Heart right ventricle (tissue), 16 donors: ENCODE measurements around the gene EIF1. TPM values are rescaled to one million over a fixed set of nuclear protein-coding genes. Genes with fewer than 3 reads are reported as not detected.

ENCODE experiments used
- ATAC-seq, 8 donors: fragments of 200-7000 bp; cut with Tn5 transposase; one replicate each; pipeline ENCODE4 v1.9.1; 2020; ENCODE audit warnings: mild to moderate bottlenecking in 8 of 8, moderate library complexity in 8 of 8, moderate number of reproducible peaks in 1 of 8
- DNase-seq, 2 donors: peaks; one replicate each; pipeline ENCODE4 v3.0.0-alpha.2; 2020
- H3K27ac ChIP-seq, 10 donors: fragments of 200-600 bp; sonication (generic) in 2 of 10; one replicate each; pipeline versions ENCODE4 v1.5.0 to v1.8.0; 2020 to 2022; ENCODE audit warnings: mild to moderate bottlenecking in 3 of 10
- H3K27me3 ChIP-seq, 7 donors: fragments of 200-600 bp; one replicate each; pipeline ENCODE4 v1.8.0; 2021 to 2022; ENCODE audit warnings: mild to moderate bottlenecking in 2 of 7
- H3K36me3 ChIP-seq, 9 donors: fragments of 200-600 bp; sonication (generic) in 1 of 9; one replicate each; pipeline versions ENCODE4 v1.5.0 to v1.8.0; 2020 to 2022; ENCODE audit warnings: mild to moderate bottlenecking in 2 of 9
- H3K4me1 ChIP-seq, 9 donors: fragments of 200-600 bp; sonication (generic) in 1 of 9; one replicate each; pipeline versions ENCODE4 v1.5.0 to v1.8.0; 2020 to 2022; ENCODE audit warnings: mild to moderate bottlenecking in 4 of 9
- H3K4me3 ChIP-seq, 10 donors: fragments of 200-600 bp; sonication (generic) in 2 of 10; one replicate each; pipeline versions ENCODE4 v1.5.0 to v1.8.0; 2020 to 2022; ENCODE audit warnings: mild to moderate bottlenecking in 7 of 10, moderate library complexity in 2 of 10
- H3K9me3 ChIP-seq, 11 donors: fragments of 200-600 bp in 10 of 11; sonication (generic) in 2 of 11; one replicate each; pipeline versions ENCODE4 v1.5.0 to v1.8.0; 2013 to 2022; ENCODE audit warnings: mild to moderate bottlenecking in 2 of 11, control low read depth in 1 of 11, moderate library complexity in 1 of 11
- CTCF ChIP-seq, 9 donors: fragments of 200-600 bp; sonication (generic) in 2 of 9; IDR thresholded peaks; one replicate each; pipeline versions ENCODE4 v1.5.0 to v1.8.0; 2021 to 2022; ENCODE audit warnings: antibody characterized with exemption in 9 of 9, mild to moderate bottlenecking in 5 of 9, moderate library complexity in 1 of 9
- WGBS, 2 donors: extraction: QIAGEN DNeasy Blood & Tissue Kit; methylation state at CpG; one replicate each; pipeline ENCODE4 v1.1.7; 2013; ENCODE audit warnings: inconsistent platforms in 1 of 2; 5-methylcytosine and 5-hydroxymethylcytosine counted together
- intact Hi-C, 10 donors: fragments of 100-400 bp; cut with DNase I; formaldehyde crosslinking; loops; one replicate each; pipeline versions ENCODE4 v1.11.1 to v1.14.2; 2022
- polyA plus RNA-seq, 2 donors: library from polyadenylated mRNA; stranded (reverse); fragments of 200-250 nt; gene quantifications; one replicate each; pipeline ENCODE4 v1.2.3, GENCODE V29; 2013
- total RNA-seq, 10 donors: library from RNA; stranded (reverse); fragmentation: NEBNext Ultra II Directional in 3 of 10; extraction: Animal tissue kit (Norgen Biotek cat#: 25700) in 3 of 10; gene quantifications; one replicate each; pipeline versions ENCODE4 v1.2.1 to v1.2.4, GENCODE V29; 2021 to 2023
- donor health status: Arrhythmogenic right ventricular cardiomyopathy.
- donor health status: ischemic (EF 13 %, LVEDD 7.1; RV severe dilation, severe dysfunction).
- donor health status: healthy with polysubstance abuse.
- donor health status: DM: no; HTN: yes; CAD: no.
- donor health status: DM: no; HTN: no; CAD: no.
- donor health status: ischemic (EF 25% LVEDD 6.9; RV normal size, moderate dysfunction).
- donor health status: ischemic (EF 25% LVEDD 5.7; RV mildly dilated, moderate dysfunction).
- donor health status: healthy.
- donor health status: DM: yes; HTN: yes; CAD: no.
- donor health status: Ischemic cardiomyopathy.
- donor health status: ischemic (EF 35%, LVEDD 5.7; RV mildly dilated, moderate dysfunction).
- donor health status: nonischemic (EF 11% LVEDD 7.7; RV severe dilation, severe dysfunction).
- donor health status: DM: yes; HTN: yes; CAD: no.
- donor health status: PGD.
- donor health status: ischemic (EF 29% LVEDD 5.4; RV normal size, mild dysfunction).
- donor health status: nonischemic (EF 23%, LVEDD 6.1; RV moderate dilation, normal function).

The EIF1 gene
- total and polyA plus RNA-seq, 12 donors, result 551 to 1,330 (median 1,272) TPM

GRCh38 chr17:41687828-41688640 is 651 bp upstream of the EIF1 start:
- Histone ChIP-seq H3K27me3 (no peaks in the 10 kb centered on the region), H3K4me3 (peak overlapping the region; percentile 19 to 99 (median 76)), H3K27ac (peak overlapping the region; percentile 82 to 100 (median 100)), H3K4me1 (peaks cover 11 to 42% (median 38%) of the 10 kb centered on the region in 9 donors), H3K36me3 (peaks cover 0 to 38% (median 35%) of the 10 kb centered on the region in 9 donors), H3K9me3 (no peaks in the 10 kb centered on the region)
- 6 to 7% methylated on average over 23 of the region's 23 CpGs for WGBS, 2 donors
- intact Hi-C loops, result loop anchor here in 1 of 10 donors (10.0 kb wide), 1 partner anchor 1243 kb away; the partner anchor contains the start of gene IGFBP4
- peak in 5 of 9 donors; percentile 8 to 46 (median 39) for TF ChIP-seq CTCF (IDR thresholded peaks at IDR 0.05)
- ATAC-seq (no peak), DNase-seq (peak; percentile 42 to 65)

GRCh38 chr17:41689497-41690299 is 1.0 kb downstream of the EIF1 start:
- intact Hi-C loops, result loop anchor here in 1 of 10 donors (10.0 kb wide), 1 partner anchor 1245 kb away; the partner anchor contains the start of gene IGFBP4
- 2 to 3% methylated on average over 27 of the region's 27 CpGs for WGBS, 2 donors
- Histone ChIP-seq H3K4me1 (peaks cover 11 to 45% (median 38%) of the 10 kb centered on the region in 9 donors), H3K27ac (peak overlapping the region in 9 of 10 donors; percentile 97 to 100 (median 100)), H3K27me3 (no peaks in the 10 kb centered on the region), H3K4me3 (peak overlapping the region; percentile 62 to 99 (median 84)), H3K36me3 (peaks cover 0 to 54% (median 48%) of the 10 kb centered on the region in 9 donors), H3K9me3 (no peaks in the 10 kb centered on the region)
- TF ChIP-seq CTCF (IDR thresholded peaks at IDR 0.05), result peak; percentile 37 to 69 (median 55)
- ATAC-seq (no peak), DNase-seq (peak in 1 of 2 donors; percentile 47)

GRCh38 chr17:41690497-41690896 is 1.8 kb downstream of the EIF1 start:
- intact Hi-C loops, result no loop called here
- no peak for TF ChIP-seq CTCF (IDR thresholded peaks at IDR 0.05)
- WGBS, 2 donors, result 68 to 70% methylated on average over 2 of the region's 2 CpGs

More at GRCh38 chr17:41690497-41690896, 1.8 kb downstream of the EIF1 start:
- DNase-seq, result no peak
- no peak for ATAC-seq
- Histone ChIP-seq H3K9me3 (no peaks in the 10 kb centered on the region), H3K4me1 (peaks cover 11 to 47% (median 39%) of the 10 kb centered on the region in 9 donors), H3K27ac (peak overlapping the region in 4 of 10 donors; percentile 99 to 100 (median 100)), H3K36me3 (peaks cover 0 to 62% (median 50%) of the 10 kb centered on the region in 9 donors), H3K4me3 (peak overlapping the region in 9 of 10 donors; percentile 62 to 99 (median 80)), H3K27me3 (no peaks in the 10 kb centered on the region)
